B cell (primary cell): ENCODE measurements around the gene NAT10. TPM values are rescaled to one million over a fixed set of nuclear protein-coding genes. Genes with fewer than 3 reads are reported as not detected.

Experiments
- ATAC-seq: fragments of 200-7000 bp; cut with Tn5 transposase; one replicate; pipeline ENCODE4 v1.10.0; 2021; ENCODE audit warnings: low read depth, mild to moderate bottlenecking, moderate number of reproducible peaks, moderate library complexity
- CTCF ChIA-PET: fragments of 350-600 bp; sonication (Branson Sonifier 250); formaldehyde crosslinking; loops from one replicate; lab custom pipeline; 2021; ENCODE audit warnings: antibody characterized with exemption, inconsistent platforms; lab: Charles Lee
- POLR2A ChIA-PET: fragments of 350-600 bp; sonication (Branson Sonifier 250); formaldehyde crosslinking; loops from one replicate; lab custom pipeline; 2021; ENCODE audit warnings: antibody characterized with exemption; lab: Charles Lee
- DNase-seq: peaks from one replicate; pipeline ENCODE4 v3.0.0; 2013
- H2AFZ ChIP-seq: 2 replicates; pipeline ENCODE4 v1.6.1; 2012; ENCODE audit warnings: mild to moderate bottlenecking, low read depth, low read length; ENCODE audit not compliant: insufficient read depth, poor library complexity, severe bottlenecking
- H3K27ac ChIP-seq, 2 donors: 1 replicate in 1 of 2; 2 replicates in 1 of 2; pipeline ENCODE4 v1.5.1; 2012 to 2013; ENCODE audit warnings: low read length in 2 of 2, mild to moderate bottlenecking in 2 of 2, moderate library complexity in 1 of 2
- H3K27me3 ChIP-seq, 4 experiments: fragments of 200-600 bp in 1 of 4; sonication (generic) in 1 of 4; replicated peaks in 1 of 4; 1 replicate in 2 of 4; 2 replicates in 2 of 4; pipeline versions ENCODE4 v1.6.1 to v1.7.0; 2013 to 2016; ENCODE audit warnings: low read length in 3 of 4, mild to moderate bottlenecking in 2 of 4, mixed read lengths in 1 of 4, moderate library complexity in 1 of 4; ENCODE audit not compliant: insufficient read depth in 4 of 4, control insufficient read depth in 3 of 4; ENCODE audit errors: control extremely low read depth in 1 of 4
- H3K36me3 ChIP-seq, 2 experiments: replicated peaks in 1 of 2; 1 replicate in 1 of 2; 2 replicates in 1 of 2; pipeline versions ENCODE4 v1.6.1 to v1.7.1; 2013; ENCODE audit warnings: low read length in 1 of 2; ENCODE audit not compliant: insufficient read depth in 2 of 2, control insufficient read depth in 1 of 2; ENCODE audit errors: control extremely low read depth in 1 of 2, extremely low read depth in 1 of 2
- H3K4me1 ChIP-seq, 2 donors: fragments of 200-600 bp in 1 of 2; sonication (generic) in 1 of 2; 1 replicate in 1 of 2; 2 replicates in 1 of 2; pipeline versions ENCODE4 v1.5.1 to v1.6.1; 2013 to 2017; ENCODE audit warnings: low read length in 2 of 2; ENCODE audit not compliant: control insufficient read depth in 2 of 2, insufficient read depth in 2 of 2
- H3K4me2 ChIP-seq: replicated peaks from 2 replicates; pipeline ENCODE3; 2012; ENCODE audit warnings: mild to moderate bottlenecking, low read depth, low read length; ENCODE audit not compliant: poor library complexity, severe bottlenecking
- H3K4me3 ChIP-seq, 5 experiments: fragments of 200-600 bp in 1 of 5; sonication (generic) in 1 of 5; 1 replicate in 3 of 5; 2 replicates in 2 of 5; pipeline versions ENCODE4 v1.5.1 to v1.7.0; 2011 to 2016; ENCODE audit warnings: low read length in 4 of 5, mild to moderate bottlenecking in 4 of 5, low read depth in 2 of 5, control low read depth in 1 of 5, moderate library complexity in 1 of 5; ENCODE audit not compliant: insufficient read depth in 1 of 5; ENCODE audit errors: control extremely low read depth in 1 of 5, extremely low read depth in 1 of 5
- H3K79me2 ChIP-seq: fragments of 200-600 bp; sonication (generic); one replicate; pipeline ENCODE4 v1.6.0; 2016; ENCODE audit warnings: low read length; ENCODE audit not compliant: control insufficient read depth, insufficient read depth
- H3K9ac ChIP-seq: fragments of 200-600 bp; sonication (generic); 2 replicates; pipeline ENCODE4 v1.6.1; 2017; ENCODE audit warnings: mild to moderate bottlenecking, low read length, moderate library complexity
- H3K9me3 ChIP-seq, 3 donors: one replicate each; pipeline versions ENCODE4 v1.6.1 to v1.7.1; 2013; ENCODE audit warnings: low read length in 2 of 3; ENCODE audit not compliant: control insufficient read depth in 2 of 3, insufficient read depth in 1 of 3; ENCODE audit errors: control extremely low read depth in 1 of 3
- H4K20me1 ChIP-seq: 2 replicates; pipeline ENCODE4 v1.6.0; 2012; ENCODE audit warnings: mild to moderate bottlenecking, low read length; ENCODE audit not compliant: insufficient read depth, control insufficient read depth, poor library complexity, severe bottlenecking
- H3K27ac Mint-ChIP-seq: one replicate; pipeline ENCODE4 v1.8.0; 2021; ENCODE audit warnings: mixed read lengths
- H3K27me3 Mint-ChIP-seq: one replicate; pipeline ENCODE4 v1.8.0; 2021; ENCODE audit warnings: mixed read lengths
- H3K4me1 Mint-ChIP-seq: one replicate; pipeline ENCODE4 v1.8.0; 2021; ENCODE audit warnings: mixed read lengths
- H3K4me3 Mint-ChIP-seq: one replicate; pipeline ENCODE4 v1.8.0; 2021; ENCODE audit warnings: mixed read lengths
- H3K9me3 Mint-ChIP-seq: one replicate; pipeline ENCODE4 v1.8.0; 2022; ENCODE audit warnings: mixed read lengths; ENCODE audit not compliant: insufficient read depth
- CTCF ChIP-seq: fragments of 200-600 bp; IDR thresholded peaks from one replicate; pipeline ENCODE4 v1.8.0; 2022; ENCODE audit warnings: antibody characterized with exemption, mild to moderate bottlenecking
- EZH2 ChIP-seq: IDR thresholded peaks from 2 replicates; pipeline ENCODE4 v1.6.1; 2012; ENCODE audit warnings: borderline replicate concordance, low read depth, mild to moderate bottlenecking, moderate library complexity, low read length; ENCODE audit not compliant: insufficient read depth, poor library complexity, severe bottlenecking
- WGBS: methylation state at CpG from one replicate; pipeline ENCODE4 v1.1.5; 2013; ENCODE audit warnings: missing lambda C conversion rate; ENCODE audit not compliant: insufficient coverage; 5-methylcytosine and 5-hydroxymethylcytosine counted together
- intact Hi-C: fragments of 100-400 bp; cut with micrococcal nuclease; formaldehyde crosslinking; loops from one replicate; pipeline ENCODE4 v1.10.0; 2022
- polyA plus RNA-seq: library from polyadenylated mRNA; depleted of rRNA; stranded (reverse); fragments of >200 nt; gene quantifications from 2 replicates; pipeline ENCODE4 v1.2.3, GENCODE V29; 2012
- total RNA-seq, 2 donors: library from RNA; stranded (reverse); fragments of 120-200 nt in 1 of 2; gene quantifications; 1 replicate in 1 of 2; 2 replicates in 1 of 2; pipeline versions ENCODE4 v1.2.3 to v1.2.4, GENCODE V29; 2013 to 2022

NAT10 gene
- total and polyA plus RNA-seq, 2 donors (not counting 1 experiment from before 2014, with no cell fraction given) = 24.9 to 73.5 TPM

- 97% methylated on average over 14 of the region's 16 CpGs for WGBS
- Histone ChIP-seq H3K4me2 (no peak overlapping the region), H2AFZ (no peak overlapping the region), H4K20me1 (no peaks in the 10 kb centered on the region), H3K79me2 (no peaks in the 10 kb centered on the region), H3K27ac (no peak overlapping the region), H3K36me3 (peaks cover 0 to 66% of the 10 kb centered on the region in 2 experiments), H3K27me3 (no peaks in the 10 kb centered on the region), H3K9ac (no peak overlapping the region), H3K9me3 (no peaks in the 10 kb centered on the region), H3K4me1 (peaks cover 15 to 28% of the 10 kb centered on the region in 2 donors), H3K4me3 (no peak overlapping the region)
- no peaks in the 10 kb centered on the region for H3K27me3 Mint-ChIP-seq
- ATAC-seq (no peak), DNase-seq (no peak)
- peaks cover 33% of the 10 kb centered on the region for H3K4me1 Mint-ChIP-seq
- ChIA-PET CTCF (no interaction called here), POLR2A (no interaction called here)
- H3K27ac Mint-ChIP-seq = no peak overlapping the region
- H3K9me3 Mint-ChIP-seq = no peaks in the 10 kb centered on the region
- TF ChIP-seq CTCF (no peak), EZH2 (no peak)
- intact Hi-C loops = no loop called here
- no peak overlapping the region for H3K4me3 Mint-ChIP-seq
Measured at GRCh38 chr11:34148504-34149165, 43.2 kb downstream of the NAT10 start.

GRCh38 chr11:34149274-34149673 lies 43.8 kb downstream of the NAT10 start:
- TF ChIP-seq EZH2 (no peak), CTCF (no peak)
- 98% methylated on average over 7 of the region's 7 CpGs for WGBS
- no peak overlapping the region for H3K4me3 ChIP-seq
- peaks cover 22 to 34% of the 10 kb centered on the region in 2 donors for H3K4me1 ChIP-seq
- ATAC-seq (no peak), DNase-seq (no peak)
- intact Hi-C loops = no loop called here
- H3K9ac ChIP-seq = no peak overlapping the region
- H3K79me2 ChIP-seq = no peaks in the 10 kb centered on the region
- peaks cover 0 to 60% of the 10 kb centered on the region in 2 experiments for H3K36me3 ChIP-seq
- H2AFZ ChIP-seq = no peak overlapping the region
- H3K27ac ChIP-seq = no peak overlapping the region
- no peaks in the 10 kb centered on the region for H3K9me3 Mint-ChIP-seq
- H4K20me1 ChIP-seq = no peaks in the 10 kb centered on the region
- no peaks in the 10 kb centered on the region for H3K27me3 ChIP-seq
- no peaks in the 10 kb centered on the region for H3K9me3 ChIP-seq
- ChIA-PET CTCF (interaction anchor here (0.6 to 1.6 kb wide), 2 partner anchors 25 to 214 kb away, joined by 3 to 5 read pairs; no protein-coding TSS in a partner anchor), POLR2A (no interaction called here)
- H3K4me2 ChIP-seq = no peak overlapping the region
- no peak overlapping the region for H3K4me3 Mint-ChIP-seq
- peaks cover 40% of the 10 kb centered on the region for H3K4me1 Mint-ChIP-seq
- H3K27ac Mint-ChIP-seq = no peak overlapping the region
- H3K27me3 Mint-ChIP-seq = no peaks in the 10 kb centered on the region
